HG02763 (cell line): ENCODE measurements around the gene PBX1.

Experiments
- ATAC-seq: cut with Tn5 transposase; IDR thresholded peaks from one replicate; pipeline ENCODE4 v1.9.1; 2021; ENCODE audit warnings: mild to moderate bottlenecking, moderate library complexity; ENCODE audit not compliant: unreplicated experiment

PBX1 gene

DNA sequence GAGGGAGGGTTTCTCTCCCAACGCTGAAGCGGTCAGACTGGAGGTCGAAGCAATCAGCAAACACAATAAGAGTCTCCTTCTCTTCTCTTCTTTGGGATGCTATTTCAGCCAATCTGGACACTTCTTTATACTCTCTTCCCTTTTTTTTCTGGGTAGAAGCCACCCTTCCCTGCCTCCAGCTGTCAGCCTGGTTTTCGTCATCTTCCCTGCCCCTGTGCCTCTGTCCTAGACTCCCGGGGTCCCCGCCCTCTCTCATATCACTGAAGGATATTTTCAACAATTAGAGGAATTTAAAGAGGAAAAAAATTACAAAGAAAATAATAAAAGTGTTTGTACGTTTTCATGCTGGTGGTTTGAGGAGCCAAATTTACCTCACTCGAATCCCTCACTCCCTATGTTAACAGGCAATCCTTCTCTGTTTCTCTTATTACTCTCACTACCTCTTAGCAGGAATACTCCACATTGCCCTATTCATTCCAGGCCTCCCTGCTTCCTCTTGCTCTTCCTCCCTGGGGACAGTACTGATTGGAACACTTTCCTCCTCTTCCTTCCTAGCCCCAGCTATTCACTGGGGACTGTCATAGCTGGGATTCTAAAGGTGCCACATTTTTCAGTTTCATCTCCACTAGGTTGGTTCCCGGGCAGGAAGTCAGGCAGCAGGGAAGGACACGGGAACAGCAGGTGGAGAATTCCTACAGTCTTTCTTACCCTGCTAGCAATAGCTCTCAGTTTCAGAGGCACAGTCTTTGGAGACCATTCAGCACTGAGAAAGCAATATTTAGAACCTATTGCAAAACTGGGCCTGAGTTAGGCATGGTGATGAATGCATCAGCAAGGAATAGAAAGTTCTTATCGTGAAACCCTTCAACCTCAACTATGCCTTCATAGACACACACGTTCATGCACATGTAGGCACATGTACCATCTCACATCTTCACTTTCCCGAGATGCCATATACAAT lies 288.0 kb downstream of the PBX1 start:
- no peak for ATAC-seq

DNA sequence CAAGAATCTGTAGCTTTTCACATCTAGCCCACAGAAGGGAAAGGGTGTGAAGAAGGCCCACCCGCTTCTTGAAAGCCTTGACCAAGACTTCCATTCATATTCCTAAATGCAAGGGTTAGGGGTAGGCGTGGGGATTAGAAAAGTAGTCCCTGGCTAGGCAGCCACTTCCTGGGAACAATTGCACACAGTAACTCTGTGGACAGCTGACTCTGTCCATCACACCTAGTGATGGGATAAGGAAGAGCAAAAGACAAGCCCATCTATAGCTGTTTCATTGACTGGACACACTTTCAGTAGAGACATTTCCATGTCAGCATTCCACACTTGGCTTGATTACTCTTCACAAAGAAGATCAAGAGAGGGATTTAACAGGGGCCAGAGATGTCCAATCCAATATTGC lies 294.2 kb downstream of the PBX1 start:
- no peak for ATAC-seq

DNA sequence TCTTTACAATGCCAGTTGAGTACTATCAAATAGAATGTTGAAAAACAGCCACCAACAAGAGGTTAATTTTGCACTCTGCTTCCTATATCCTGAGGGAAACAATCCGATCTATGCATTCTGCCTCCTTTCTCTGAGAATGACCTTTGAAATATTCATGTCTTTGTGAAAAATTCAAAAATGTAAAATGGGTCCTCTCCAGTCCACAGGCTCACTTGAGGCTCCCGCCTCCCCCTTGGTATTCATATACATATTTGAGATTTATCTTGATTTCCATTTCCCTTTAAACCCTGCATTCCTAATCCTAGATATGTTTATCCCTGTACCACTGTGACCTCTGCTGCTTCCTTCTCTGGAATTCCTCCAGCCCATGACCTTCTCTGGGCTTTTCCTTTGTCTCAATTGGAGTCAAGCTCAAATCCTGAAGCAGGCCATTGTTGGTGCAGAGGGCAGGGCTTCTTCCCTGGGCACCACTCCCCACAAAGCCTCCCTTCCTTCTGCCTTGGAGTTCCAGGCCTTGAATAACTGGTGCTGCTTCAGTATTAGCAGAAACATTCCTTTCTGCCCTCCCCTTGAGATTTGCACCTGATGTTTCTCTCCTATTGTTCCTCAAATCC lies 296.8 kb downstream of the PBX1 start:
- ATAC-seq, result no peak

DNA sequence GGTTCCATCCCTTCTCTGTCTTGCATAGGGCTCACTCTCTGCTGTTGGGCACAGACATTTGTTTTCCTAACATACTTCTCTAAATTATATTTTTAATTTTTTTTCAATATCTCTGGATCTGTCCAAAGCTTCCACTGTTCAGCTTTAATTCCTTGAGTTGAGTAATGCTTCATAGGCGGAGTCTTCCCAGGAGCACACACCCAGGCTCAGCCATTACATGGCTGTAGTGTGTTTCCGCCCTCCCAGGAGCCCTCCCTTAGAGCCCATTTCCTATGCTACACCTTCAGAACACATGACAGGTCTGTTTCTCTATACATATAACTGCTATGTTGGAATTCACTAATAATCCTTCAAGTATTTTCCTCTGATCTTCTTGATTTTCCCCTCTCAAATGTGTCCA lies 297.4 kb downstream of the PBX1 start:
- ATAC-seq, result no peak

DNA sequence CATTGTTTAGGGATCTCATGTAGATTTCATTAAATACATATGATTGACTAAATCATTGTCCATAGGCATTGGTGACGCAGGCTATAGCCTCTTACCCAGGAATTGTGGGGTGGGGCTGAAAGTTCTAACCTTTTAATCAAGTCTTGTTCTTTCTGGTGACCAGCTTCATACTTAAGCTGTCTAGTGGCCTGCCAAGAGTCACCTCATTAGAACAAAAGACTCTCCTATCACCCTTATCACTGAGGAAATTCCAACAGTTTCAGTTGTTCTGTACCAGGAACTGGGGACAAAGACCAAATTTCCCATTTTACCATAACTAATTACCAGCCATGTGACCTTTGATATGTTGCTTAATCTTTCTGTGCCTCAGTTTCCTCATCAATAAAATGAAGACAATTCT lies 298.5 kb downstream of the PBX1 start:
- no peak for ATAC-seq

DNA sequence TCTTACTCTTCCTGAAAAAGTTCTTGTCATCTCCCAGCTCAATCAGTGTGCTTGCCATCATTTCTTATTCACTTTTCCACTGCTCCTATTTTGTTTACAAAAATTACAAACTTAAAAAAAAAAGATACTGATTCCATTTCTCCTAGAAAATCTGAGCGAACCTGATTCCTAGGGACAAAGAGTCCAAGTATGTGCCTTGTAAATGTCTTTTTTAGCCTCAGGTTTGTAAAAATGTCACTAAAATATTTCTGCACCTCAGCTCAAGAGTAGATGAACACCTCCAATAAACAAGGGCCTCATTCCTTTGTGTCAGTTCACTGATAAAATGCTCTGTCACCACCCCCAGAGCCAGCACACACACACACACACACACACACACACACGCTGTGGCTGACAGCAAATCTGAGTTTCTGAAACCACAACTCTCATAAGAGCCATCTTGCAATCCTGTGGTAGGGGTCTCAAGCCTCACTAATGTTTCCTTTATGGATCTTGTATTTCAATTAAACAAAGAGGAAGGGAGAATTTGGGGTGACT lies 299.2 kb downstream of the PBX1 start:
- ATAC-seq, result no peak

DNA sequence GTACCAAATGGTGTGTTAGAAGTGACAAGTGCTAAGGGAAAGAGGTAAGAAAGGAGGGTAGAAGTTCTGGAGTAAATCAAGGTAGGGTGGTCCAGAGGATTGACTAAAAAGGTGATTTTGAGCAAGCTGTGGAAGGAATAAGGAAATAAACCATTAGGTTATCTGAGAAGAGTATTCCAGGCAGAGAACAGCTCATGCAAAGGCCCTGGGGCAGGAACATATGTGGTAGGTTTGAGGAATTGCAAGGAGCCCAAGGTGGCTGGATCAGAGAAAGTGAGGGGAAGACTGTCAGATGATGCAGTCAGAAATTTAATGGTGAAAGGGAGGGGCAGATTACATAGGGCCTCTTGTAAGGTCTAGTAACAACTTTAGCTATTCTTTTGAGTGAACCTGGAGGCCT lies 302.6 kb downstream of the PBX1 start:
- ATAC-seq, result no peak

DNA sequence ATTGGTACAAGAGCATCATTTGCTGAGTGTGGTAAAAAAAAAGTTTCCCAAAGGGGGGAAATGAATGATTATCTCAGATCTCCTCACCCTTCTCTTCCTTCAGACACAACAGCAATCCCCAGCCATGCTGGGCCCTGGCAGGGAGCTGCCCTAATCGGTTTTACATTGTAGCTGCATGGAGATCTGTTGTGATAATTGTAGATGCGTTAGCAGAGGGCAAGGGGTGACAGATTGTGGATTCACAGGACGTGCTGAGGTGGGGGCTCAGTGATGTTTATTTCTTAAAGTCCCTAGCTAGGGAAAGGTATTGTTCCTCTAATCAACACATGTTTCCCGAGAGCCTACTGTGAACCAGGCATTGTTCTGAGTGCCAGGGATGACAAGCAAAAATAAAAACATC lies 304.1 kb downstream of the PBX1 start:
- ATAC-seq, result no peak

DNA sequence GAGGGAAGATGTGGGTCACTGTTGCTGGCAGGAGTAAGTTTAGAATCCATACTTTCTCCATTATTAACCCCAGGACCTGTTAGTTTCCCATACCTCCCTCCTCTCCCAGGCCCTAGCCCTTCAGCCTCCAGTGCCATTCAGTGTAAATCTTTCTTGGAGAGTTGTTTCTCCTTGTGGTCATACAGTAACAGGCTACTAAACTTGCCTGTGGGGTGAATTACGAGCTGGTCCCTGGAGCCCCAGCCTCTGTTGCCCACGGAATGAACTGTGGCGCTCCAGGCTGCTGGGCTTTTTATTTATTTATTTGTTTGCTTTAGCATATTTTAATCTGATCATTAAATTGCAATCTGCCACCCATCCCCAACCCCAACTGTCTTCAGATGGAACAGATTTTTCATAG lies 305.2 kb downstream of the PBX1 start:
- ATAC-seq, result no peak

DNA sequence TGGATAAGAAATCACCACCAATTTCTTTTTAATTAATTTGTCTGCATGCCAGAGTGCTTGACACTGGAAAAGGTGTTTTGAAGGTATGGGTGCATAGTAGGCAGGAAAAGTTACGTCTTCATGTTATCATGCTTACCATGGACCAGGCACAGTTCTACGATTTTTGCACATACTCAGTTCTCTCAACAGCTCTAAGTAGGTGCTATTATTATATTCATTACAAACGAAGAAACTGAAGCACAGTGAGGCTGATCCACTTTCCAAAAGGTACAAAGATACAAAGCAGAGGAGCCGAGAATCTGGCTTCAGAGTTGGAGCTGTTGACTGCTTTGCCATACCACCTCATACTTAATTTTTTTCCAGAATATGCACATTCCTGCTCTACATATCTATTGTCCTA lies 306.4 kb downstream of the PBX1 start:
- no peak for ATAC-seq

DNA sequence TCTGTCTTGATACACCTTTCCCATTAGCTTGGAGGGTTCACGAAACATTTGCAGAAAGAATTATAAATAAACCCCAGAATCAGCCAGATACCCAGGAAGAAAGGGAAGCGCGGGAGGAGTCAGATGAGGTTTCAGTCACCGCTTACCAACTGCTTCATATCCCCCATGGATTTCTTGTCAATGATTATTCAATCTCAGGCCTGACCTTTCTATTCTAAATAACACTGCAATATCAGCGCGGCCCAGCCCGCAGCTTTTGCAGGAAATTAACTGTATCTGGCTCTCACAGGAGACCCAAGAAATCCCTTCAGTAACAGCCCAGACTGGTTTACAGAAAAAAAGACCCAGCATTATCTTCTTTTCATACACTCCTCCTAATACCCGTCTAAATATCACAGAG lies 308.6 kb downstream of the PBX1 start:
- ATAC-seq, result no peak

DNA sequence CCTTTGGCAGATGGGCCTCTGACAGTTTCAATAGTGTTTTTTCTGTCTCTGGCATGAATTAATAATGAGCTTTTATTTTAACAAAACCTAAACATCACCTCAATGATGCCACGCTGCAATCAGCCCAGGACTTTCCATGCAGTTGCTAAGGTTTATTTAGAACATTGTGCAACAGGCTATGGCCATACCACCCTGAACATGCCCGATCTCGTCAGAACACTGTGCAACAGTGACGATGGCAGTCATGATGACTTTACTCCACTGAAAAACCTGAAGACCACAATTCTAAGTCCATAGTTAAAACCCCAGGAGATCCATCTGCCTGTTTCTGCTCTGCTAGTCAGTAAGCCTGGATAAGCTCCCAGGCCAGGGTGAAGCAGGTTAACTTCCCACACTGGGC lies 310.0 kb downstream of the PBX1 start:
- no peak for ATAC-seq

DNA sequence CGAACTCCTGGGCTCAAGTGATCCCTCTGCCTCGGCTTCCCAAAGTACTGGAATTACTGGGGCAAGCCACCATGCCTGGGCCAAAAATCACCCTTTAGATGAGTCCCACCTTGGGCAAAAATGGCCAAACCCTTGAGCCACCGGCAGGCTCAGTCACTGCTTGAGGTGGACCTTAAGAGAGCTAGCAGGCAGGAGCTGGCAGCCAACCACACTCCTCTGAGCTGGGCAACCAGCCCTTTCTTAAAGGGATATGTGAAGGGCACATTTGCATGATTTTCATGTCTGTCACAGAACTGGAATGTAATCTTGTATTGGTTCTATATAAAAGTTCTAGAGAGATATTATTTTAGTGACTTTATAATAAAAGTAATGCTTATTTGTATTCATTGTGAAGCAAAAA lies 316.5 kb downstream of the PBX1 start:
- ATAC-seq, result no peak

DNA sequence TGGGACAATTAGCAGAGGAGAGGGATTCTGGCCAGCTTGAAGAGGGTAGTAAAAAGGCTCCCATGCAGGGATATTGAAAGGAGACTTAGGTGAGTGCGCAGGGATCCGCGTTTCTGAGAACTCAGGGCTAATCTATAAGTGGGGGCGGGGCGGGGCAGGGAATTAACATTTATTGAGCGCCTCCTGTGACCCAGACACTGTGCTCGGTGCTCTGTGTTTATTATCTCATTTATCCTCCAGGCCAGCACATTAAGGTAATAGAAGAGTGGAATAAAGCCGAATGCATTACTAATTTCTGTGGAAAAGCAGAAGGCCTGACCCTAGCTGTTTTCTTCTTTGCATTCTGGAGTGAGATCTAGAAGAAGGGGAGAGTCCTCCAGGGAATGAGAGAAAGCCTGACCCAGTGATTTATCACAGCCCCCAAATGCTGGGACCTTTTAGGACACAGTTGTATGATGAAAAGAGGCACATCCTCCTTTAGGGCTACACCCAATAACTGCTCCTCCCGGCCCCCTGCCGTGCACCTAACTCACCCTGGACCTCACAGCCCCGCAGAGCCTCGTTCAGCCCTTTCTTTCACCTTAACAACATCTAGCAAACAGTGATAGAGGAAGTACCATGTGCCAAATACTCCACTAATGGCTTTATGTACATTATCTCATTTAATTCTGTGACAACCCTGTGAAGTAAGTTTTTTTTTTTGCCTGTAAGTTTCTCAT lies 317.6 kb downstream of the PBX1 start:
- ATAC-seq, result no peak

DNA sequence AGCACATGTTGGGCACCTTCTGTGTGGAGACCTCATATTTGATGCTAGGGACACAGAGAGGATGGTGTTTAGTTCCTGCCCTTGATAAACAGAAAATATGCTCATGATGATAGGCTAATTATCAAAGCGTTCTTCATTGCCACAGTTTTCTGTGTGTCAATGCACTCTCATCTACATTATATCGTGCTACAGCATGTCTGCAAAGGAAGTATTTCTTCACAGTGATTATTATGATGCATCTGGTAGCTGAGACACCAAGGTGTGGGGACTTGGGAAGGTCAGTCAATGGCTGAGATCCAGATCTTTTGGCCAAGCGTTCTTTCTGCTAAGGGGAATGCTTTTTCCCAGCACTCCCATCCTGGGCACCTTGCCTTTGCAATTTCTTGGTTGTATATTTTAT lies 321.2 kb downstream of the PBX1 start:
- no peak for ATAC-seq

DNA sequence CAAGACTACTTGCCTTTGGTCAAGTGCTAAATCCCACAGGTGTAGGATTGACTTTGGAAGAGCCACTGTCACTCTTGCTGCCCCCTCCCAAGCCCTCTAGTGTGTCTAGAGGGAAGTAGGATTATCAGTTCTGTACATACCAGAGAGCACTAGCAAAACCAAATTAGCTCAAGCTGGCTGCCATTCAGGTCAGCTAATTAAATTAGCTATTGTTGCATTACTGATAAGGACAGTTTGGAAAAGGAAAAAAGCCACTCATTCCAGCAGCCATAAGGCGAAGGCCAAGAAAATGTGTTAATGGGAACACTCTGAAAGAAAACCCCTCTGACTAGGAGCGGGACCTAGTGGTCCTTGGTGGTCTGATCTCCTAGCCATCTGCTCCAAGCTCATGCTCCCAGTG lies 321.7 kb downstream of the PBX1 start:
- ATAC-seq, result no peak

DNA sequence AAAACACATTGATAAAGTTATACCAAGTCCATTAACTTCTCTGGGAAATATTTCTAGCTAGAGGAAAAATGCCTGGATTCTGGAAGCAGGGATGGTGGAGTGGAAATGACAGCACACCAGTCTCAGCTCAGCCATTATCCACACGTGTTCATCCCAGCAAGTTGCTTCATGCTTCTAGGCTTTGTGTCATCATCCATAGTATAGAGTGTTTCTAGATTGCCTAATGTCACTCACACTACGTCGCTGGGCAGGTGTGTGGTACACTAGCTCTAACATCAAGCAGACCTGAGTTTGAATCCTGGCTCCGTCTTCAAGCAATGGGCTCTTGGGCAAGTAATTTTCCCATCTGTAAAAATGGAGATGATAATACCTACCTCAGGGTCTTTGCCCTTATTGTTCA lies 326.3 kb downstream of the PBX1 start:
- no peak for ATAC-seq

DNA sequence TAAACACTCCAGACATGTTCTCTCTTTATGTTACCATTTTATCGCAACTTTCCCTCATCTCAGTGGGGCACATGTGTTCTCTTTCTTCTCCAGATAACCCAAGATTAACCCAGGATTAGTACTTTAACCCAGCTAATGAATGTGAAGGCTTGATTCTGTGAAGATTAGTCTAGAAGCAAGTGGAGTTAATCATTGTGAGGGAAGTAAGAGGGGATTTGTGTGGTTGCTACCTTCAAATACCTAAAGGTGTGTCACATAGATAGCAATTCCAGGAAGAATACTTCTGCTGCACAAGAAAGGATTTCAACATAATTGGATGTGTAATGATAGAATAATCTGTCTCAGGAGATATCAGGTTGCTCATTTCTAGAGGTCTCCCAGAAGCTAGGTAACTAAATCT lies 327.1 kb downstream of the PBX1 start:
- ATAC-seq, result no peak

DNA sequence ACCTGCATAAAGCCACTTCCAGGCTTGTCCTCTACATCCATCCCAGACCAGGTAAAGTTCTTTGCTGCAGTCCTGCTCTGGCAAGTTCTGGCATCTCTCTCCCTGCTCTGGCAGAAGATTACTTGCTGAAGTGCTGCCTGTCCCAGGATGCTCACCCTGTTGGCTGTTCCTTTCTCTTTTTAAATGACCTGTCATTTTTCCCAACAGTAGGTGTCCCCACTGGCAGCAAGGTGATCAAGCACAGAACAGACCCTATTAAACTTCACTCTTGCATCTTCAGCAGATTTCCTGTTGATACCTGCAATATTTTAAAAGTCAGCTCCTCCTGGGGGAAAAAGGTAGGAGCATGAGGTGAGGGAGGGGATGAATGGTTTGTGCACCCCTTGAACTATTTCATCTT lies 332.6 kb downstream of the PBX1 start:
- ATAC-seq, result no peak

DNA sequence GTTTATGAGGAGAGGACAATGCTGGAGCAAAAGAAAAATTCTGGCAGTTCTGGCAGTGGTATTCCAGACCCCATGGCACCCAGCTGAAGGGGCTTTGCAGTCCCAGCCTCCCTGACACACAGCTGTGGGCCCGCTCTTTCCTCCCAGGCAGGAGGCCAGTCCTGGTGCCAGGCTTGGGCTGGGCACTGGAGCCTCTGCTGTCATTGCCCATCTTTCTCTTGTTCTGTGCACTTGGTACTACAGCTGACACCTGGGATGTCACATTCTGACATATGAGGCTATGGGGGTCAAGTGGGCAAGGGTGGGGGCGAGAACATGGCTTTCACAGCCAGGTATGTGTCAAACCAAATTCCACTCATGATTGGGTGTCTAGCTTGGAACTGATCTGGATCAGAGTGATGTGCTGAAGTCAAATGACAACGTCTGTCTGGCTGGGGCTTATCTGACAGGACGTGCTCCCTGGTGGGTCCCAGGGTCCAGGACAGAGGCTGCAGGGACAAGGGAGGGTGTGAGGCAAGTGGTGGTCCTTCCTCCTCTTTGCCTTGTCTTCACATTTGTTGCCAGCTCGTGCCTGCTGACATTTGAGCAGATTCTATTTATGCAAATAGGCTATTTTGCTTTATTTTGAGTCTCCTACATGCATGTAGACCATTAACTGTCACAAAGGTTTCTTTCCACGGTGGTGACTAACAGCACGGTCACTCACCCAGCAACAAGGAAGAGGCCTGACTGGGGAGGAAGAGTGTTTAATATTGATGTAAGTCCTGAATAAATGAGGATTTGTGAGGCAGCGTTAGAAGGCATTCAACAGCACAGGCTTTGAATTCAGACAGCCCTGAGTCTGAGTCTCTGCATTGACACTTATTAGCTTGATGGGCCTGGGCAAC lies 336.3 kb downstream of the PBX1 start:
- ATAC-seq, result no peak

DNA sequence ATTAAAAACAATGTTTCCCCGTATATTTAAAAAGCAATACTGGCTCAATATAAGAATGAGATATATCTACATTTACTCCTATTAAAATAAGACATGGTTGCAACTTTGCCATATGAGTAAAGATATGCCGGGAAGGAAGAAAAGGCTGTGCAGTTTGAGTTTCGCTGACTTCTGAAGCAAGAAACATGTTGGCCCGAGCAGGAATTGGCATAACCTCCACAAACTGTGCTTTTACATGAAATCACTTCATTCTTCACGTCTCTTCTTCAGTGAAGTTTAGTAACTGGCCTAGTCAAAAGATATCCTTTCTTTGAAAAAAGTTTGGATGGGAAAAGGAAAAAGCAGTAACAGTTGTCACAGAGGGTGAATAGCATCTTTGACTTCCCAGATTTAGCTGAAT lies 342.0 kb downstream of the PBX1 start:
- ATAC-seq, result no peak
